ENCODE measurements around the gene WNT7B. TPM values are rescaled to one million over a fixed set of nuclear protein-coding genes. Genes with fewer than 3 reads are reported as not detected.

Gene WNT7B
- total RNA-seq, 1 experiment from 2014 or later, result 0.57 TPM

DNA sequence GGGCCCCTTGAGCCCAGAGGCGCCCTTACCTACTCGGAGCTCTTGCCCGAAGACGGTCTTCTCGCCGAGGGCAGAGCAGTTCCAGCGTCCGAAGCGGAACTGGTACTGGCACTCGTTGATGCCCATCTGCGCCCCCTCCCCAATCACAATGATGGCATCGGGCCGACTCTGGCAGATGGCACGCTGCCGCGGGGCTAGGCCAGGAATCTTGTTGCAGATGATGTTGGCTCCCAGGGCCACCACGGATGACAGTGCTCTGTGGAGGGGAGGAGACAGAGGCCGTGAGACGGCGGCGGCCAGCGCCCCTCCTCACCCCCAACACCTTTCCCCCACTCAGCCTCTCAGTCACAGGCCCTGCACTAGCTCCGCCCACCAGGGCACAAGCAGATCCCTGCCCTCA is 27.1 kb downstream of the WNT7B start:
- no TSS peak for BruUV-seq (replicated peaks)

DNA sequence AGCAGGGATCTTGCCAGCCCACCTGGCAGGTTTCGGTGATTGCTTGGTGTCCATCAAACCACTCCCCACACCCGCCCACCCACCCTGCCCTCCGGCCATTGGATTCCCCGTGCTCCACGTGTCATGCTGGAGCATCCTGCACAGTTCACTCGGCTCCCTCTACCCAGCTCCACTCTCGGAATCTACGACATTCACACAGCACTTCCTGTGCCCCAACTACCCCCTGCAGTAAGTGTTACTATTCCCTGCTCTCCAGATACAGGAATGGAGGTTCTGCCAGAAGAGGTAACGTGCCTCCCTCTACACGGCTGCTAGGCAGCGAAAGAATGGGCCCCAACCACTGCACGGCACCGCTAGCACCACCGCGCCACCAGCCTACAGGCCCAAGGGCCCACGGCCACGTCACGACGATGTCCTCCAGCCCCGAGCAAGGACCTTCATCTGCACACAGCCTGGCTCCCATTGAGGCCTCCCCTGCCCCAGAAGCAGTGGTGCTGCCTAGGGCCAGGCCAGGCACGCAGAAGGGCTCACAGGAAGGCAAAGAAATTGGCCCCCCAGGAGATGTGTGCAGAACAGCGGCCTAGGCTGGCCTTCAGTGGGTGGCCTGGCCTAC is 27.6 kb downstream of the WNT7B start:
- intact Hi-C loops (cut with micrococcal nuclease; ENCODE audit: unreplicated experiment), result no loop called here
- H3K4me1 ChIP-seq, result no peaks in the 10 kb centered on the region
- TF ChIP-seq, protein P1, sequence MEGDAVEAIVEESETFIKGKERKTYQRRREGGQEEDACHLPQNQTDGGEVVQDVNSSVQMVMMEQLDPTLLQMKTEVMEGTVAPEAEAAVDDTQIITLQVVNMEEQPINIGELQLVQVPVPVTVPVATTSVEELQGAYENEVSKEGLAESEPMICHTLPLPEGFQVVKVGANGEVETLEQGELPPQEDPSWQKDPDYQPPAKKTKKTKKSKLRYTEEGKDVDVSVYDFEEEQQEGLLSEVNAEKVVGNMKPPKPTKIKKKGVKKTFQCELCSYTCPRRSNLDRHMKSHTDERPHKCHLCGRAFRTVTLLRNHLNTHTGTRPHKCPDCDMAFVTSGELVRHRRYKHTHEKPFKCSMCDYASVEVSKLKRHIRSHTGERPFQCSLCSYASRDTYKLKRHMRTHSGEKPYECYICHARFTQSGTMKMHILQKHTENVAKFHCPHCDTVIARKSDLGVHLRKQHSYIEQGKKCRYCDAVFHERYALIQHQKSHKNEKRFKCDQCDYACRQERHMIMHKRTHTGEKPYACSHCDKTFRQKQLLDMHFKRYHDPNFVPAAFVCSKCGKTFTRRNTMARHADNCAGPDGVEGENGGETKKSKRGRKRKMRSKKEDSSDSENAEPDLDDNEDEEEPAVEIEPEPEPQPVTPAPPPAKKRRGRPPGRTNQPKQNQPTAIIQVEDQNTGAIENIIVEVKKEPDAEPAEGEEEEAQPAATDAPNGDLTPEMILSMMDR (IDR thresholded peaks at IDR 0.05; ENCODE audit: insufficient read depth in 1 of 2, low read depth in 1 of 2, low read length in 1 of 2, severe bottlenecking in 1 of 2, unreplicated experiment in 1 of 2), result no peak
- Mint-ChIP-seq H3K4me1 (ENCODE audit: low read depth, unreplicated experiment) (no peaks in the 10 kb centered on the region), H3K4me3 (ENCODE audit: unreplicated experiment) (no peak overlapping the region), H3K36me3 (ENCODE audit: insufficient read depth, unreplicated experiment) (peaks cover 4% of the 10 kb centered on the region), H3K27me3 (ENCODE audit: insufficient read depth, unreplicated experiment) (peaks cover 6% of the 10 kb centered on the region), H3K9me3 (ENCODE audit: unreplicated experiment) (no peaks in the 10 kb centered on the region), H3K27ac (ENCODE audit: unreplicated experiment) (no peak overlapping the region)
- no TSS peak for BruUV-seq (replicated peaks)
- H3K36me3 ChIP-seq (ENCODE audit: control insufficient read depth, insufficient read depth, low read length), result no peaks in the 10 kb centered on the region
- H3K9me3 ChIP-seq, result no peaks in the 10 kb centered on the region
- no peak overlapping the region for H3K4me3 ChIP-seq (ENCODE audit: low read depth, low read length)
- ChIA-PET CTCF (interaction anchor here (0.6 to 0.7 kb wide), 2 partner anchors 46 to 167 kb away, joined by 3 to 6 read pairs; no protein-coding TSS in a partner anchor), POLR2A (no interaction called here)
- H3K27me3 ChIP-seq (replicated peaks; ENCODE audit: control insufficient read depth, insufficient read depth, low read length), result no peaks in the 10 kb centered on the region
- no peak for DNase-seq

More for the DNA sequence above, 27.1 kb downstream of the WNT7B start:
- TF ChIP-seq, protein P1 (IDR thresholded peaks at IDR 0.05; ENCODE audit: insufficient read depth in 1 of 2, low read depth in 1 of 2, low read length in 1 of 2, severe bottlenecking in 1 of 2, unreplicated experiment in 1 of 2), result no peak
- Histone ChIP-seq H3K36me3 (ENCODE audit: control insufficient read depth, insufficient read depth, low read length) (no peaks in the 10 kb centered on the region), H3K9me3 (no peaks in the 10 kb centered on the region), H3K4me3 (ENCODE audit: low read depth, low read length) (no peak overlapping the region), H3K27me3 (replicated peaks; ENCODE audit: control insufficient read depth, insufficient read depth, low read length) (no peaks in the 10 kb centered on the region), H3K4me1 (no peaks in the 10 kb centered on the region)
- ChIA-PET CTCF (interaction anchor here (0.6 kb wide), 1 partner anchor 167 kb away, joined by 6 read pairs; no protein-coding TSS in a partner anchor), POLR2A (no interaction called here)
- DNase-seq, result no peak
- H3K27me3 Mint-ChIP-seq (ENCODE audit: insufficient read depth, unreplicated experiment), result peaks cover 6% of the 10 kb centered on the region
- no peak overlapping the region for H3K4me3 Mint-ChIP-seq (ENCODE audit: unreplicated experiment)
- H3K36me3 Mint-ChIP-seq (ENCODE audit: insufficient read depth, unreplicated experiment), result peaks cover 4% of the 10 kb centered on the region
- intact Hi-C loops (cut with micrococcal nuclease; ENCODE audit: unreplicated experiment), result no loop called here
- H3K9me3 Mint-ChIP-seq (ENCODE audit: unreplicated experiment), result no peaks in the 10 kb centered on the region
- no peak overlapping the region for H3K27ac Mint-ChIP-seq (ENCODE audit: unreplicated experiment)
- H3K4me1 Mint-ChIP-seq (ENCODE audit: low read depth, unreplicated experiment), result no peaks in the 10 kb centered on the region

DNA sequence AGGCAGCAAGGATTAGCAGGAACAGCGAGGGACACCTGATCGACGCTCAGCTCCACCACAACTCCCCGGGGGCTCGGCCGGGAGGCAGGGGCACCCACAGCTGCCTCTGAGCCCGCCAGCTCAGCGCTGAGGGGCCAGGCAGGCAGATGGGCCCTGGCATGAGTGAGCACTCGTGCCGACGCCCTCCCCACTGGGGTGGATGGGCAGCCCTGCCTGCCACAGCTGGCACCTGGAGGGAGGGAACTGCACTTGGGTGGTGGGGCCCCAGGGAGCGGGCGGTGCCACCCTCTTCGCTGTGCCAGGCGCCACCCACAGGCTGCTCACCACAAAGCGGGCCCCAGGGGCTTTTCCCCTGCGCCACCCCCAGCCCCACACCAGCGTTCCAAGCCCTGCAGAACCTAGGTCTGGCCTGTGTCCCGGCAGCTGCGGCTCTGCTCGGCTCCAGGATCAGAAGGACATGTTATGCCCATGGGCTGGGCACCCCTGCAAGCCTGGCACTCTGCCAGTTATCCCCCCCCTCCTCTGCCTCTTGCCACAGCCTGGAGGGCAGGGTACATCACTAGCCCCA is 28.8 kb downstream of the WNT7B start:
- no peak overlapping the region for H3K4me3 Mint-ChIP-seq (ENCODE audit: unreplicated experiment)
- H3K36me3 ChIP-seq (ENCODE audit: control insufficient read depth, insufficient read depth, low read length), result no peaks in the 10 kb centered on the region
- TF ChIP-seq, protein P1 (IDR thresholded peaks at IDR 0.05; ENCODE audit: insufficient read depth in 1 of 2, low read depth in 1 of 2, low read length in 1 of 2, severe bottlenecking in 1 of 2, unreplicated experiment in 1 of 2), result no peak
- DNase-seq, result no peak
- H3K27me3 ChIP-seq (replicated peaks; ENCODE audit: control insufficient read depth, insufficient read depth, low read length), result no peaks in the 10 kb centered on the region
- no peaks in the 10 kb centered on the region for H3K9me3 Mint-ChIP-seq (ENCODE audit: unreplicated experiment)
- no peaks in the 10 kb centered on the region for H3K9me3 ChIP-seq
- ChIA-PET POLR2A (no interaction called here), CTCF (no interaction called here)
- peaks cover 3% of the 10 kb centered on the region for H3K27me3 Mint-ChIP-seq (ENCODE audit: insufficient read depth, unreplicated experiment)
- peaks cover 4% of the 10 kb centered on the region for H3K36me3 Mint-ChIP-seq (ENCODE audit: insufficient read depth, unreplicated experiment)
- intact Hi-C loops (cut with micrococcal nuclease; ENCODE audit: unreplicated experiment), result no loop called here
- H3K4me3 ChIP-seq (ENCODE audit: low read depth, low read length), result no peak overlapping the region
- no TSS peak for BruUV-seq (replicated peaks)
- no peak overlapping the region for H3K27ac Mint-ChIP-seq (ENCODE audit: unreplicated experiment)
- no peaks in the 10 kb centered on the region for H3K4me1 Mint-ChIP-seq (ENCODE audit: low read depth, unreplicated experiment)
- no peaks in the 10 kb centered on the region for H3K4me1 ChIP-seq

All from Caco-2 (cell line).